AG08395 (cell line): ENCODE results near the gene CHST15.
"Not testable (repeated sequence)": the region's sequence is repeated elsewhere in the genome, so short reads cannot be mapped to it uniquely, and the experiment has no call there.

Experiments used
- DNase-seq: peaks from one replicate; pipeline ENCODE4 v3.0.0; 2012; ENCODE audit warnings: mixed read lengths, low spot score

CHST15 gene

GRCh38 chr10:124124123-124124768 lies 30.8 kb upstream of the CHST15 start:
- DNase-seq, result no peak

GRCh38 chr10:124123156-124123555 lies 29.8 kb upstream of the CHST15 start:
- no peak for DNase-seq

- DNase-seq, result no peak
Measured at GRCh38 chr10:124122211-124122610, 28.8 kb upstream of the CHST15 start.

GRCh38 chr10:124120410-124121061 lies 27.1 kb upstream of the CHST15 start:
- no peak for DNase-seq

- DNase-seq, result no peak
Measured at GRCh38 chr10:124119946-124120345, 26.5 kb upstream of the CHST15 start.

GRCh38 chr10:124119216-124119615 lies 25.8 kb upstream of the CHST15 start:
- no peak for DNase-seq

- DNase-seq, result no peak
Measured at GRCh38 chr10:124117833-124118232, 24.4 kb upstream of the CHST15 start.

GRCh38 chr10:124117511-124117785 lies 24.1 kb upstream of the CHST15 start:
- no peak for DNase-seq

- DNase-seq, result no peak
Measured at GRCh38 chr10:124116771-124117510, 23.5 kb upstream of the CHST15 start.

GRCh38 chr10:124114696-124115095 lies 21.3 kb upstream of the CHST15 start:
- DNase-seq, result no peak

GRCh38 chr10:124112891-124113580 lies 19.6 kb upstream of the CHST15 start:
- DNase-seq, result no peak

- DNase-seq, result no peak
Measured at GRCh38 chr10:124110882-124111281, 17.5 kb upstream of the CHST15 start.

GRCh38 chr10:124109261-124109660 lies 15.9 kb upstream of the CHST15 start:
- no peak for DNase-seq

- DNase-seq, result no peak
Measured at GRCh38 chr10:124107072-124107471, 13.7 kb upstream of the CHST15 start.

GRCh38 chr10:124106241-124106879 lies 13.0 kb upstream of the CHST15 start:
- DNase-seq, result peak; percentile 80

- no peak for DNase-seq
Measured at GRCh38 chr10:124105594-124105993, 12.2 kb upstream of the CHST15 start.

- no peak for DNase-seq
Measured at GRCh38 chr10:124105045-124105444, 11.6 kb upstream of the CHST15 start.

GRCh38 chr10:124104011-124104627 lies 10.7 kb upstream of the CHST15 start:
- DNase-seq, result no peak

- no peak for DNase-seq
Measured at GRCh38 chr10:124101351-124101750, 8.0 kb upstream of the CHST15 start.

- DNase-seq, result not testable (repeated sequence)
Measured at GRCh38 chr10:124100651-124101050, 7.3 kb upstream of the CHST15 start.

GRCh38 chr10:124100124-124100523 lies 6.7 kb upstream of the CHST15 start:
- DNase-seq, result no peak

- no peak for DNase-seq
Measured at GRCh38 chr10:124099604-124100003, 6.2 kb upstream of the CHST15 start.
